Gastroesophageal sphincter (tissue), 3 donors: ENCODE data around the gene TMEM272.

ENCODE experiments used
- POLR2A ChIP-seq, 2 donors: fragments of 450-650 bp; IDR thresholded peaks; one replicate each; pipeline ENCODE4 v1.6.1; 2017; ENCODE audit warnings: antibody characterized with exemption in 2 of 2, mild to moderate bottlenecking in 2 of 2, moderate library complexity in 1 of 2
- TF ChIP-seq, protein P1 (sequence below), 4 experiments: fragments of 200-600 bp in 2 of 4; fragments of 450-650 bp in 2 of 4; sonication (generic) in 1 of 4; IDR thresholded peaks; one replicate each; pipeline ENCODE4 v1.5.1; 2017 to 2019; ENCODE audit warnings: antibody characterized with exemption in 4 of 4, mild to moderate bottlenecking in 2 of 4, moderate library complexity in 2 of 4

DNA sequence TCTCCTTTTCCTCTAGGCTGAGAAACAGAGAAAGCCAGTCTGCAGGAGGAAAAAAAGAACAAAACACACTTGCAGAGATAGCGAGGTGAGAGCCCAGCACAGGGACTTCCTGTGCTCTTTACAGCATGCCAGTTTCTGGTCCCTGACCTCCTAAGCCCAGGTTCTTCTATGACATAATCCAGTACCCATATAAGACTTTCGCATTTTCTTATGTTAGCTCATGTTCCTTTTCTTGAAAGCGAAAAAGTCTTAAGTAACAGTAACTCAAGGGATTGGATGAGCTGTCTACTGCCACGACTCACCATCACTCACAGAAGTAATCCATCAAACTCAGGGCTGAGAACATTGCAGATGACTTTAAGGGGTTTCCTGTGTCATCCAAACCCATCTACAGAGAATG, 34.2 kb upstream of the TMEM272 start:
- TF ChIP-seq, protein P1, sequence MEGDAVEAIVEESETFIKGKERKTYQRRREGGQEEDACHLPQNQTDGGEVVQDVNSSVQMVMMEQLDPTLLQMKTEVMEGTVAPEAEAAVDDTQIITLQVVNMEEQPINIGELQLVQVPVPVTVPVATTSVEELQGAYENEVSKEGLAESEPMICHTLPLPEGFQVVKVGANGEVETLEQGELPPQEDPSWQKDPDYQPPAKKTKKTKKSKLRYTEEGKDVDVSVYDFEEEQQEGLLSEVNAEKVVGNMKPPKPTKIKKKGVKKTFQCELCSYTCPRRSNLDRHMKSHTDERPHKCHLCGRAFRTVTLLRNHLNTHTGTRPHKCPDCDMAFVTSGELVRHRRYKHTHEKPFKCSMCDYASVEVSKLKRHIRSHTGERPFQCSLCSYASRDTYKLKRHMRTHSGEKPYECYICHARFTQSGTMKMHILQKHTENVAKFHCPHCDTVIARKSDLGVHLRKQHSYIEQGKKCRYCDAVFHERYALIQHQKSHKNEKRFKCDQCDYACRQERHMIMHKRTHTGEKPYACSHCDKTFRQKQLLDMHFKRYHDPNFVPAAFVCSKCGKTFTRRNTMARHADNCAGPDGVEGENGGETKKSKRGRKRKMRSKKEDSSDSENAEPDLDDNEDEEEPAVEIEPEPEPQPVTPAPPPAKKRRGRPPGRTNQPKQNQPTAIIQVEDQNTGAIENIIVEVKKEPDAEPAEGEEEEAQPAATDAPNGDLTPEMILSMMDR (IDR thresholded peaks at IDR 0.05), result no peak
- TF ChIP-seq POLR2A (IDR thresholded peaks at IDR 0.05), result no peak
